Frontal cortex (tissue), 4 donors: ENCODE results near the gene COL23A1. TPM values are rescaled to one million over a fixed set of nuclear protein-coding genes. Genes with fewer than 3 reads are reported as not detected.
"Not testable (repeated sequence)": the region's sequence is repeated elsewhere in the genome, so short reads cannot be mapped to it uniquely, and the experiment has no call there.

Experiments used
- DNase-seq, 2 donors: peaks; one replicate each; pipeline ENCODE4 v3.0.0; 2012; ENCODE audit warnings: low spot score in 2 of 2
- FAIRE-seq: peaks from 2 replicates; lab custom pipeline; 2012; peaks lifted over from hg19 to GRCh38; lab: Jason Lieb, UNC
- total RNA-seq: library from RNA; depleted of rRNA; stranded (reverse); fragments of >200 nt; gene quantifications from one replicate; pipeline ENCODE4 v1.2.3, GENCODE V29; 2014
- donor health status: control.
- donor health status: control.
- donor health status: control.

The COL23A1 gene
- total RNA-seq, 1 donor from 2014 or later, result 0.82 TPM

GRCh38 chr5:178487911-178488600 lies 102.1 kb downstream of the COL23A1 start:
- DNase-seq (no peak), FAIRE-seq (no peak)

GRCh38 chr5:178486878-178487512 lies 103.2 kb downstream of the COL23A1 start:
- FAIRE-seq, DNase-seq: not testable (repeated sequence)

GRCh38 chr5:178486239-178486641 lies 104.0 kb downstream of the COL23A1 start:
- DNase-seq (no peak), FAIRE-seq (no peak)

GRCh38 chr5:178483620-178484019 lies 106.6 kb downstream of the COL23A1 start:
- no peak for FAIRE-seq
- DNase-seq, result no peak

GRCh38 chr5:178479261-178479660 lies 110.9 kb downstream of the COL23A1 start:
- no peak for DNase-seq
- FAIRE-seq, result no peak

GRCh38 chr5:178478370-178478769 lies 111.8 kb downstream of the COL23A1 start:
- FAIRE-seq (no peak), DNase-seq (no peak)

- FAIRE-seq, result no peak
- no peak for DNase-seq
These were observed 112.4 kb downstream of the COL23A1 start for GRCh38 chr5:178477802-178478201.

- no peak for FAIRE-seq
- DNase-seq, result no peak
These were observed 113.0 kb downstream of the COL23A1 start for GRCh38 chr5:178476972-178477754.

GRCh38 chr5:178476531-178476930 lies 113.7 kb downstream of the COL23A1 start:
- FAIRE-seq, result no peak
- DNase-seq, result no peak

GRCh38 chr5:178475422-178475821 lies 114.8 kb downstream of the COL23A1 start:
- FAIRE-seq (no peak), DNase-seq (no peak)

- no peak for DNase-seq
These were observed 115.5 kb downstream of the COL23A1 start for GRCh38 chr5:178474562-178475184.

GRCh38 chr5:178473854-178474253 lies 116.3 kb downstream of the COL23A1 start:
- DNase-seq, result no peak
- no peak for FAIRE-seq

More at GRCh38 chr5:178474562-178475184, 115.5 kb downstream of the COL23A1 start:
- no peak for FAIRE-seq

GRCh38 chr5:178472138-178472537 lies 118.1 kb downstream of the COL23A1 start:
- FAIRE-seq, result no peak

GRCh38 chr5:178471711-178472110 lies 118.5 kb downstream of the COL23A1 start:
- FAIRE-seq (no peak), DNase-seq (no peak)

More at GRCh38 chr5:178472138-178472537, 118.1 kb downstream of the COL23A1 start:
- DNase-seq, result no peak

GRCh38 chr5:178470760-178471025 lies 119.5 kb downstream of the COL23A1 start:
- FAIRE-seq (no peak), DNase-seq (no peak)

- FAIRE-seq, result no peak
- DNase-seq, result no peak
These were observed 120.0 kb downstream of the COL23A1 start for GRCh38 chr5:178469975-178470759.

- DNase-seq (no peak), FAIRE-seq (no peak)
These were observed 120.9 kb downstream of the COL23A1 start for GRCh38 chr5:178469011-178469974.

GRCh38 chr5:178468196-178468685 lies 122.0 kb downstream of the COL23A1 start:
- FAIRE-seq (no peak), DNase-seq (no peak)
